ENCODE results near the gene EIF3L. TPM values are rescaled to one million over a fixed set of nuclear protein-coding genes. Genes with fewer than 3 reads are reported as not detected.

Gene EIF3L
- total and polyA plus RNA-seq, 10 of the 15 experiments (the other 5 are each of a cell fraction or from before 2014, with no cell fraction given), result 294 to 1,037 (median 618) TPM

- no TSS peak for BruUV-seq (replicated peaks)
- no peaks in the 10 kb centered on the region for H3K27me3 ChIP-seq (replicated peaks in 1 of 2; ENCODE audit: control insufficient read depth in 2 of 2, insufficient read depth in 2 of 2, low read length in 1 of 2)
- H3K9ac ChIP-seq (ENCODE audit: control insufficient read depth, insufficient read depth, low read length), result no peak overlapping the region
- POLR2A ChIA-PET, result no interaction called here
- CTCF ChIA-PET, result interaction anchor here (0.6 to 1.3 kb wide), 2 partner anchors 20 to 691 kb away, joined by 3 to 4 read pairs; no protein-coding TSS in a partner anchor
- H3K4me1 ChIP-seq (ENCODE audit: control insufficient read depth, insufficient read depth, low read length), result no peaks in the 10 kb centered on the region
- SMC1A ChIA-PET (ENCODE audit: uncharacterized antibody, unreplicated experiment), result no interaction called here
- RAD21 ChIA-PET (ENCODE audit: unreplicated experiment), result no interaction called here
- intact Hi-C loops (cut with micrococcal nuclease; ENCODE audit: unreplicated experiment), result no loop called here
- H3K4me2 ChIP-seq (ENCODE audit: control insufficient read depth, insufficient read depth), result no peak overlapping the region
- no peak for DNase-seq (ENCODE audit: low read depth, low spot score)
- H3K36me3 ChIP-seq (ENCODE audit: control insufficient read depth in 2 of 2, insufficient read depth in 2 of 2, low read length in 1 of 2), result peaks cover 0 to 3% of the 10 kb centered on the region in 2 experiments; a peak in 2 of 4 replicates
- 76% methylated on average over 7 of the region's 7 CpGs for WGBS (ENCODE audit: insufficient coverage, insufficient replicate concordance, low lambda C conversion rate, missing lambda C conversion rate)
- in situ Hi-C loops (cut with MboI), result no loop called here
- no peak overlapping the region for H3K27ac ChIP-seq (ENCODE audit: control insufficient read depth, insufficient read depth)
- no peaks in the 10 kb centered on the region for H3K9me3 ChIP-seq (replicated peaks; ENCODE audit: control insufficient read depth, insufficient read depth, low read length)
- no peaks in the 10 kb centered on the region for H3K79me2 ChIP-seq (ENCODE audit: control insufficient read depth, insufficient read depth, low read length)
- no peak overlapping the region for H3K4me3 ChIP-seq
- no peaks in the 10 kb centered on the region for H4K20me1 ChIP-seq (ENCODE audit: control insufficient read depth, insufficient read depth)
- no peak for FAIRE-seq
- no peak overlapping the region for H2AFZ ChIP-seq (ENCODE audit: control insufficient read depth, low read depth, low read length)
- ATAC-seq, result no peak
- TF ChIP-seq ZNF207 (IDR thresholded peaks at IDR 0.05; ENCODE audit: borderline replicate concordance) (no peak), ZBTB4 (CRISPR knock-in tag; IDR thresholded peaks at IDR 0.05) (no peak), SUZ12 (IDR thresholded peaks at IDR 0.05; ENCODE audit: unreplicated experiment) (no peak), POLR2A (IDR thresholded peaks at IDR 0.05; ENCODE audit: low read depth, low read length) (no peak), SIX5 (IDR thresholded peaks at IDR 0.05; ENCODE audit: low read depth, low read length, severe bottlenecking) (no peak), NKRF (conservative IDR thresholded peaks at IDR 0.05) (no peak), ZBTB40 (IDR thresholded peaks at IDR 0.05; ENCODE audit: borderline replicate concordance) (no peak), HDAC2 (IDR thresholded peaks at IDR 0.05) (no peak), POLR2AphosphoS2 (IDR thresholded peaks at IDR 0.05; ENCODE audit: low read depth, low read length) (no peak), E2F4 (IDR thresholded peaks at IDR 0.05; ENCODE audit: low read depth, low read length) (no peak), ZBTB33 (IDR thresholded peaks at IDR 0.05) (no peak), SRF (IDR thresholded peaks at IDR 0.05; ENCODE audit: low read depth in 2 of 2, low read length in 2 of 2) (no peak)
Observed at GRCh38 chr22:37913233-37913721, 64.1 kb downstream of the EIF3L start.
